GM19372 (cell line): ENCODE data around the gene NT5C3A.

Experiments
- ATAC-seq: cut with Tn5 transposase; IDR thresholded peaks from one replicate; pipeline ENCODE4 v1.9.1; 2021; ENCODE audit warnings: mild to moderate bottlenecking, low read depth, moderate library complexity; ENCODE audit not compliant: unreplicated experiment

Gene NT5C3A

GRCh38 chr7:33076737-33077136 lies 14.2 kb upstream of the NT5C3A start:
- peak; percentile 57 for ATAC-seq

- no peak for ATAC-seq
These were observed 13.4 kb upstream of the NT5C3A start for GRCh38 chr7:33075818-33076518.

DNA sequence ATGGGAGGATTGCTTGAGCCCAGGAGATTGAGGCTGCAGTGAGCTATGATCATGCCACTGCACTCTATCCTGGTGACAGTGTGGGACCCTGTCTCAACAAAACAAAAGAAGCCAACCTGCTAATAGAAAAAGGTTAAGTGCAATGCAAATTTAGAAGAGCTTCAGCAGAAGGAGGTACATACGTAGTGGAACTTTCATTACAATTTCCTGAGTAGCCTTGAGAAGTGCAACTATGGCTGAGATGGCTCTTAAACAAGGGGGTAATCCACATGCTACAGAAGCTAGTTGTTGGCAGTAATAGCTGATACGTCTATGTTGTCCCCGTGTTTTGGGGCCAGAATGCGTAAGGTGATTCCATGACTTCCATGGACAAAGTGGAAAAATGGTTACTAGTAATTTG lies 10.7 kb upstream of the NT5C3A start:
- no peak for ATAC-seq

DNA sequence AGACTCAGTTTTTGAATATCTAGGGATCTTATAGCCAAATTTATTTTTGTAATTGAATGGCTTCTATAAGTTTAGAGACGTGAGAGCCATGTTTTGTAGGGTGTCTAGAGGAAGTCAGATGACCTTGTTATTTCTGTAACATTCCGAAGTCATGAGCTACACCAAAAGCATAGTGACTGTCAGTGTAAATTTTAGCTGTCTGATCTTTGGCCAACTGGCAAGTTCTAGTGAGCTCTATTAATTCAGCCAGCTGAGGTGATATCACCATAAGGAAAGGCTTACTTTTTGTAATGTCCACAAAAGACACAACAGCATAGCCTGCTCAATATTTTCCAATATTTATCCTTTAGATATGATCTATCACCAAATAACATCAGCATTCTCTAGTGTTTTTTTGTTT lies 9.9 kb upstream of the NT5C3A start:
- ATAC-seq, result no peak

- no peak for ATAC-seq
These were observed 8.3 kb upstream of the NT5C3A start for GRCh38 chr7:33070831-33071230.

DNA sequence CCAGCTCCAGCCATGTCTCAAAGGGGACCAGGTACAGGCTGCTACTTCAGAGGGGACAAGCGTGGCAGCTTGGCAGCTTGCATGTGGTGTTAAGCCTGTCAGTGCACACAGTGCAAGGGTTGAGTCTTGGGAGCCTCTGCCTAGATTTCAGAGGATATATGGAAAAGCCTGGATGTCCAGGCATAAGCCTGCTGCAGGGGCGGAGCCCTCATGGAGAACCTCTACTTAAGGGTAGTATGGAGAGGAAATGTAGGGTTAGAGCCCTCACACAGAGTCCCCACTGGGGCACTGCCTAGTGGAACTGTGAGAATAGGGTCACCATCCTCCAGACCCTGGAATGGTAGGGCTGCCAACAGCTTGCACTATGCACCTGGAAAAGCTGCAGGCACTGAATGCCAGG lies 7.7 kb upstream of the NT5C3A start:
- ATAC-seq, result no peak

GRCh38 chr7:33067921-33068320 lies 5.3 kb upstream of the NT5C3A start:
- ATAC-seq, result no peak

GRCh38 chr7:33066771-33067170 lies 4.2 kb upstream of the NT5C3A start:
- ATAC-seq, result no peak

GRCh38 chr7:33065981-33066380 lies 3.4 kb upstream of the NT5C3A start:
- ATAC-seq, result no peak

DNA sequence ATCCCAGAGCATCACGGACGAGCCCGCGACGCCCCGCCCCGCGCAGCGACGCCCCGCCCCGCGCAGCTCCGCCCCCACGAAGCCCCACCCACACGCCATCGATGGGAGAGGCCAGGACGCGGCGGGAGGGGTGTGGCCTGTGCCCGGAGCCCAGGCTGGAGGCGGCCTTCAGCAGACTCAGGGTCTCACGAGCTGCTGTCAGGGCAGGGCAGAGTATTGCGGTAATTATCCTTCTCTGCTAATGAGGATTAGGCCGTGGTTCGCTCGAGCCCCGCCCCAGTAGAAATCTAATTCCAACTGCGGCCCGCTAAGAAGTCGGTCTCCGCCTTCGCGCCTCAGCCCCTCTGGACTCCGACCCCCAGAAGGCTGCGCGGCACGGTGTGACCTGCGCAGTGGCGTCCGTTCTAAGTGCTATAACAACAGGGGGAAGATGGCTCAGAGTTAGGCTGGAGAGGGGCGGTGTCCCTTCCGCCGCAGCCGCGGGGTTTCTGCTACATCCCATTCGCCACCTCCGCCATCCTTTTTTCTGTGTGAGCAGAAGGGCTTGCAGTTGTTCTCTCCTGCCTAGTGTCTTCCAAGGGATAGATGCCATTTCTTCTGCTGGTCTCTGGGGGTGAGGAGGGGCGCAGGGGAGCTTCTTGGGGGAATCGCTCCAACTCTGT lies 337 bp upstream of the NT5C3A start:
- ATAC-seq, result peak; percentile 91

DNA sequence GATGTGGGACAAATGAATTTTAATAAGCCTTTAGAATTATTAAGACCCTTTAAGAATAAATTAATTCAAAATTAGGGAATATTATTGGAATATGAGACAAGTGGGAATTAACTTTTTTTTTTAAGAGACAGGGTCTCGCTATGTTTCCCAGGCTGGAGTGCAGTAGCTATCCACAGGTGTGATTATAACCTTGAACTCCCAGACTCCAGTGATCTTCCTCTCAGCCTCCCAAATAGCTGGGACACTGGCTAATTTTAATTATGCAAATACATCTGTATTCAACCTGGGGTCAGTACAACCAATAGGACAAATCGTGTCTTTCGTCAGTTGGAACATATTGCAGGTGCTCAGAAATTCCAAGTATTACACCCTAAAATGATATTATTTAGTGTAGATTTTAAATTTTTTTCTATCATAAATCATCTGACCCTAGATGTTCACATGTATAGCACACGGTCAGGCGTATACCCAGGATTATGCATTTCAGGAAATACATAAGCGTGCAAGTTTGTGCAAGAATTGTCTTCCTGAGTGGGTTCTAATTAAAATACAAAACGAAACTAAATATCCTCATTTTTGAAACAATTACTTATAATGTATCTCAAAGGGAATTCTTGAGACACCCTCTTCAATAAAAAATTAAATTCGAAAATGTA lies 1.2 kb downstream of the NT5C3A start:
- no peak for ATAC-seq

DNA sequence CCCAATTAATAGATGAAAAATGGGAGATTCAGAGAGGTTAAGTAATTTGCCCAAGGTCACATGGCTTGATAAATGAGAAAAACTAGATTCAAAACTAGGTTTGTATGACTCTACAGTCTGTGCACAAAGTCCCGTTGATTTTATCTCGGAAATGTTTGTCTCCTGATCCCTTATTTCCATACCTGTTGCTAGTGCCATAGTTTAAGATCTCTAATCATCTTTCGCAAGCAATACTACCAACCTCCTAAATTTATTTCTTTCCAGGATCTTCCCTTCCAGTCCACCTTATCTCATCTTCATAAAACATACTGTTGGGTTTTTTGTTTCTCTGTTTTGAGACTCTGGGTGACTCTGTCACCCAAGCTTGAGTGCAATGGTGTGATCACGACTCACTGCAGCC lies 2.9 kb downstream of the NT5C3A start:
- ATAC-seq, result no peak

DNA sequence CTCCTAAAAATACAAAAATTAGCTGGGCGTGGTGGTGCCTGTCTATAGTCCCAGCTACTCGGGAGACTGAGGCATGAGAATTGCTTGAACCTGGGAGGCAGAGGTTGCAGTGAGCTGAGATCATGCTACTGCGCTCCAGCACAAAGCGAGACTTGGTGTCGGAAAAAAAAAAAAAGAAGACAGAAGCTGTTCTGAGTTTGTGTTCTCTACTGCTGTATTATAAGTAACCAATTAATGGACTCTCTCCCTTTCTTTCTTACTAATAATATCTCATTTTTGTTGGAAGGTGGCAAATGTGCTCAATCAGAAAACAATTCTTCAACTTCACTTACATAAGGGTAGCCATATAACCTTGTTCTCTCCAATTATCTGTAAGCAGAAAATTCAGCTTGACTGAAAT lies 7.4 kb downstream of the NT5C3A start:
- no peak for ATAC-seq

GRCh38 chr7:33054261-33054964 lies 8.2 kb downstream of the NT5C3A start:
- ATAC-seq, result no peak

- no peak for ATAC-seq
These were observed 8.9 kb downstream of the NT5C3A start for GRCh38 chr7:33053721-33054120.

DNA sequence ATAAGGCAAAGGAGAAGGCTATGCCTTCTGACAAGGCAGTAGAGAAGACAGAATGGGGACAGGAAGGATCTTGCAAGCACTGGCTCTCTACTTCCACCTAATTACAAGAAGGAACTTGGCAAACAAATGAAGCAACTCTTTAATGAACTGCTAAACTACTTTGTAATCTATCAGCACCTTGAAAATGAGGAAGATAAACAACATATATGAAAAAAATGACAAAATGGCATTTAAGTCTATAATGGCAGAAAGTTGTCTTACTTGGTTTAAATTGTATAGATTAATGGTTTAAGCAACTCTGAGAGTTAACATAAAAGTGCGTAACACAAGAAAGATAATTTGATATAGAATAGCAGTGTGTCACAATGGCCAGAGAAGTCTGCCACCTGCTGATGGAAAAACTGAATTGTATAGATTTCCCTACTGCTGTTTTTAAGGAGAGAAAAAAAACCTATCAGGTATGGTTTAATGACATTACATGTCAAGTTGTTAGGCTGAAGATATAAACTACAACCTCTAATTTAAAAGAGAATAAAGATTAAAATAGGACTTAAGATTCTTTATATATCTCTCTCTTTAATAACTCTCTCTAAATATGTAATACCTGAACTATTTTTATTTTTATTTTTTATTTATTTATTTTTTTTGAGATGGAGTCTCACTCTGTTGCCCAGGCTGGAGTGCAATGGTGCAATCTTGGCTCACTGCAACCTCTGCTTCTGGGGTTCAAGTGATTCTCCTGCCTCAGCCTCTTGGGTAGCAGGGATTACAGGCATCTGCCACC lies 11.8 kb downstream of the NT5C3A start:
- no peak for ATAC-seq

- ATAC-seq, result no peak
These were observed 13.9 kb downstream of the NT5C3A start for GRCh38 chr7:33048704-33049103.

GRCh38 chr7:33048257-33048656 lies 14.3 kb downstream of the NT5C3A start:
- no peak for ATAC-seq

- no peak for ATAC-seq
These were observed 17.6 kb downstream of the NT5C3A start for GRCh38 chr7:33044986-33045385.

GRCh38 chr7:33044401-33044718 lies 18.2 kb downstream of the NT5C3A start:
- ATAC-seq, result no peak
